ENCODE data around the gene USO1.
"Not testable (repeated sequence)": the region's sequence is repeated elsewhere in the genome, so short reads cannot be mapped to it uniquely, and the experiment has no call there.

The USO1 gene

GRCh38 chr4:75800972-75801371 lies 76.6 kb downstream of the USO1 start:
- no peak overlapping the region for H3K9ac ChIP-seq (ENCODE audit: low read length)
- H3K4me2 ChIP-seq (ENCODE audit: low read length) = no peak overlapping the region
- no peaks in the 10 kb centered on the region for H3K9me3 ChIP-seq (ENCODE audit: insufficient read depth, low read length)
- H3K27ac ChIP-seq (ENCODE audit: low read length) = no peak overlapping the region
- no peaks in the 10 kb centered on the region for H3K4me1 ChIP-seq (ENCODE audit: low read length)
- peaks cover 32% of the 10 kb centered on the region for H3K36me3 ChIP-seq (replicated peaks; ENCODE audit: low read depth, low read length)
- H3K4me3 ChIP-seq (ENCODE audit: low read length) = no peak overlapping the region
- no peaks in the 10 kb centered on the region for H3K27me3 ChIP-seq (ENCODE audit: low read depth, low read length)
- no peak overlapping the region for H2AFZ ChIP-seq (ENCODE audit: low read depth, low read length)
- H4K20me1 ChIP-seq (ENCODE audit: insufficient read depth, low read length) = no peaks in the 10 kb centered on the region
- no peak for TF ChIP-seq EZH2phosphoT487 (IDR thresholded peaks at IDR 0.05; ENCODE audit: low read depth)
- no peak for TF ChIP-seq CTCF (IDR thresholded peaks at IDR 0.05; ENCODE audit: low read depth, low read length)
- no peaks in the 10 kb centered on the region for H3K79me2 ChIP-seq (ENCODE audit: low read length)

- not testable (repeated sequence) for H3K9ac ChIP-seq (ENCODE audit: low read length); H3K9me3 ChIP-seq (ENCODE audit: insufficient read depth, low read length); H3K27ac ChIP-seq (ENCODE audit: low read length); H2AFZ ChIP-seq (ENCODE audit: low read depth, low read length); H3K4me2 ChIP-seq (ENCODE audit: low read length); H3K27me3 ChIP-seq (ENCODE audit: low read depth, low read length); H3K4me1 ChIP-seq (ENCODE audit: low read length); H4K20me1 ChIP-seq (ENCODE audit: insufficient read depth, low read length); H3K79me2 ChIP-seq (ENCODE audit: low read length); H3K4me3 ChIP-seq (ENCODE audit: low read length)
- peaks cover 47% of the 10 kb centered on the region for H3K36me3 ChIP-seq (replicated peaks; ENCODE audit: low read depth, low read length)
Observed at GRCh38 chr4:75806035-75806434, 81.7 kb downstream of the USO1 start.

GRCh38 chr4:75817901-75818300 lies 93.5 kb downstream of the USO1 start:
- no peak overlapping the region for H3K27ac ChIP-seq (ENCODE audit: low read length)
- no peaks in the 10 kb centered on the region for H3K27me3 ChIP-seq (ENCODE audit: low read depth, low read length)
- H3K4me3 ChIP-seq (ENCODE audit: low read length) = no peak overlapping the region
- TF ChIP-seq EZH2phosphoT487 (IDR thresholded peaks at IDR 0.05; ENCODE audit: low read depth) (no peak), CTCF (IDR thresholded peaks at IDR 0.05; ENCODE audit: low read depth, low read length) (no peak)
- no peaks in the 10 kb centered on the region for H3K79me2 ChIP-seq (ENCODE audit: low read length)
- no peak overlapping the region for H3K4me2 ChIP-seq (ENCODE audit: low read length)
- no peak overlapping the region for H2AFZ ChIP-seq (ENCODE audit: low read depth, low read length)
- H3K36me3 ChIP-seq (replicated peaks; ENCODE audit: low read depth, low read length) = peaks cover 32% of the 10 kb centered on the region
- H3K9me3 ChIP-seq (ENCODE audit: insufficient read depth, low read length) = no peaks in the 10 kb centered on the region
- H3K9ac ChIP-seq (ENCODE audit: low read length) = no peak overlapping the region
- no peaks in the 10 kb centered on the region for H4K20me1 ChIP-seq (ENCODE audit: insufficient read depth, low read length)
- H3K4me1 ChIP-seq (ENCODE audit: low read length) = no peaks in the 10 kb centered on the region

GRCh38 chr4:75819121-75819520 lies 94.7 kb downstream of the USO1 start:
- H2AFZ ChIP-seq (ENCODE audit: low read depth, low read length) = no peak overlapping the region
- no peaks in the 10 kb centered on the region for H4K20me1 ChIP-seq (ENCODE audit: insufficient read depth, low read length)
- H3K9ac ChIP-seq (ENCODE audit: low read length) = no peak overlapping the region
- peaks cover 24% of the 10 kb centered on the region for H3K36me3 ChIP-seq (replicated peaks; ENCODE audit: low read depth, low read length)
- no peaks in the 10 kb centered on the region for H3K79me2 ChIP-seq (ENCODE audit: low read length)
- no peak for TF ChIP-seq EZH2phosphoT487 (IDR thresholded peaks at IDR 0.05; ENCODE audit: low read depth)
- TF ChIP-seq CTCF (IDR thresholded peaks at IDR 0.05; ENCODE audit: low read depth, low read length) = no peak
- H3K4me2 ChIP-seq (ENCODE audit: low read length) = no peak overlapping the region
- H3K27ac ChIP-seq (ENCODE audit: low read length) = no peak overlapping the region
- no peak overlapping the region for H3K4me3 ChIP-seq (ENCODE audit: low read length)
- H3K4me1 ChIP-seq (ENCODE audit: low read length) = no peaks in the 10 kb centered on the region
- no peaks in the 10 kb centered on the region for H3K9me3 ChIP-seq (ENCODE audit: insufficient read depth, low read length)
- no peaks in the 10 kb centered on the region for H3K27me3 ChIP-seq (ENCODE audit: low read depth, low read length)

GRCh38 chr4:75820197-75820596 lies 95.8 kb downstream of the USO1 start:
- no peak overlapping the region for H3K27ac ChIP-seq (ENCODE audit: low read length)
- H3K4me1 ChIP-seq (ENCODE audit: low read length) = no peaks in the 10 kb centered on the region
- no peak for TF ChIP-seq CTCF (IDR thresholded peaks at IDR 0.05; ENCODE audit: low read depth, low read length)
- TF ChIP-seq EZH2phosphoT487 (IDR thresholded peaks at IDR 0.05; ENCODE audit: low read depth) = no peak
- no peak overlapping the region for H3K4me2 ChIP-seq (ENCODE audit: low read length)
- H3K9me3 ChIP-seq (ENCODE audit: insufficient read depth, low read length) = no peaks in the 10 kb centered on the region
- no peak overlapping the region for H3K9ac ChIP-seq (ENCODE audit: low read length)
- no peaks in the 10 kb centered on the region for H4K20me1 ChIP-seq (ENCODE audit: insufficient read depth, low read length)
- no peaks in the 10 kb centered on the region for H3K79me2 ChIP-seq (ENCODE audit: low read length)
- H3K4me3 ChIP-seq (ENCODE audit: low read length) = no peak overlapping the region
- peaks cover 14% of the 10 kb centered on the region for H3K36me3 ChIP-seq (replicated peaks; ENCODE audit: low read depth, low read length)
- H3K27me3 ChIP-seq (ENCODE audit: low read depth, low read length) = no peaks in the 10 kb centered on the region
- no peak overlapping the region for H2AFZ ChIP-seq (ENCODE audit: low read depth, low read length)
